Epidermal melanocyte (primary cell): ENCODE measurements around the gene TPRN.
"Not testable (repeated sequence)": the region's sequence is repeated elsewhere in the genome, so short reads cannot be mapped to it uniquely, and the experiment has no call there.

Experiments
- DNase-seq: peaks from one replicate; pipeline ENCODE4 v3.0.0; 2011; ENCODE audit warnings: low spot score; ENCODE audit not compliant: insufficient read length

Gene TPRN

GRCh38 chr9:137200311-137201204, at the start of gene TPRN:
Gene TPRN, minus strand, starts transcription at chr9:137200741. Its CDS starts 30 bp downstream, at chr9:137200711.
- DNase-seq, result peak; percentile 100

GRCh38 chr9:137247916-137248175, 47.3 kb upstream of the TPRN start:
- no peak for DNase-seq

- no peak for DNase-seq
Measured at GRCh38 chr9:137247135-137247915, 46.8 kb upstream of the TPRN start.

- DNase-seq, result no peak
Measured at GRCh38 chr9:137245450-137246421, 45.2 kb upstream of the TPRN start.

GRCh38 chr9:137244486-137245449, 44.2 kb upstream of the TPRN start:
- DNase-seq, result no peak

- no peak for DNase-seq
Measured at GRCh38 chr9:137243626-137244485, 43.3 kb upstream of the TPRN start.

GRCh38 chr9:137243266-137243625, 42.7 kb upstream of the TPRN start:
- not testable (repeated sequence) for DNase-seq

GRCh38 chr9:137242269-137243203, 42.0 kb upstream of the TPRN start:
- DNase-seq, result no peak

- no peak for DNase-seq
Measured at GRCh38 chr9:137241490-137242268, 41.1 kb upstream of the TPRN start.

GRCh38 chr9:137240841-137241489, 40.4 kb upstream of the TPRN start, which contains the start of gene TUBB4B:
Gene TUBB4B, plus strand, starts transcription at chr9:137241287. Its CDS starts 74 bp downstream, at chr9:137241361.
- DNase-seq, result peak; percentile 100

GRCh38 chr9:137240318-137240840, 39.8 kb upstream of the TPRN start:
- peak; percentile 83 for DNase-seq

GRCh38 chr9:137239541-137240200, 39.1 kb upstream of the TPRN start:
- not testable (repeated sequence) for DNase-seq

- no peak for DNase-seq
Measured at GRCh38 chr9:137237759-137238726, 37.5 kb upstream of the TPRN start.

GRCh38 chr9:137236936-137237421, 36.4 kb upstream of the TPRN start:
- DNase-seq, result no peak
